ENCODE measurements around the gene NCOA5. TPM values are rescaled to one million over a fixed set of nuclear protein-coding genes. Genes with fewer than 3 reads are reported as not detected.

The NCOA5 gene
- total RNA-seq, 1 donor from 2014 or later: 40.2 TPM

GRCh38 chr20:46112430-46113112, 22.8 kb upstream of the NCOA5 start:
- H3K4me3 Mint-ChIP-seq: no peak overlapping the region
- no peak overlapping the region for H3K27ac Mint-ChIP-seq
- H3K4me1 Mint-ChIP-seq: peaks cover under 1% of the 10 kb centered on the region
- H3K36me3 Mint-ChIP-seq: no peaks in the 10 kb centered on the region
- DNase-seq (ENCODE audit: low spot score in 2 of 2, unreplicated experiment in 2 of 2): no peak
- H3K9me3 Mint-ChIP-seq: no peaks in the 10 kb centered on the region
- peaks cover 86% of the 10 kb centered on the region for H3K27me3 Mint-ChIP-seq (ENCODE audit: low read depth)
- TF ChIP-seq CTCF (IDR thresholded peaks at IDR 0.05; ENCODE audit: unreplicated experiment): no peak

- DNase-seq (ENCODE audit: low spot score in 2 of 2, unreplicated experiment in 2 of 2): no peak
- H3K9me3 Mint-ChIP-seq: no peaks in the 10 kb centered on the region
- no peak overlapping the region for H3K27ac Mint-ChIP-seq
- H3K27me3 Mint-ChIP-seq (ENCODE audit: low read depth): peaks cover 90% of the 10 kb centered on the region
- no peak overlapping the region for H3K4me3 Mint-ChIP-seq
- no peaks in the 10 kb centered on the region for H3K4me1 Mint-ChIP-seq
- no peaks in the 10 kb centered on the region for H3K36me3 Mint-ChIP-seq
- TF ChIP-seq CTCF (IDR thresholded peaks at IDR 0.05; ENCODE audit: unreplicated experiment): no peak
Measured at GRCh38 chr20:46111836-46112212, 22.1 kb upstream of the NCOA5 start.

GRCh38 chr20:46111028-46111835, 21.5 kb upstream of the NCOA5 start:
- Mint-ChIP-seq H3K9me3 (no peaks in the 10 kb centered on the region), H3K36me3 (no peaks in the 10 kb centered on the region), H3K4me1 (no peaks in the 10 kb centered on the region), H3K27ac (no peak overlapping the region), H3K4me3 (no peak overlapping the region), H3K27me3 (ENCODE audit: low read depth) (peaks cover 90% of the 10 kb centered on the region)
- no peak for DNase-seq (ENCODE audit: low spot score in 2 of 2, unreplicated experiment in 2 of 2)
- no peak for TF ChIP-seq CTCF (IDR thresholded peaks at IDR 0.05; ENCODE audit: unreplicated experiment)

- Mint-ChIP-seq H3K36me3 (no peaks in the 10 kb centered on the region), H3K9me3 (no peaks in the 10 kb centered on the region), H3K4me3 (no peak overlapping the region), H3K27ac (no peak overlapping the region), H3K4me1 (no peaks in the 10 kb centered on the region), H3K27me3 (ENCODE audit: low read depth) (peaks cover 89% of the 10 kb centered on the region)
- no peak for DNase-seq (ENCODE audit: low spot score in 2 of 2, unreplicated experiment in 2 of 2)
- TF ChIP-seq CTCF (IDR thresholded peaks at IDR 0.05; ENCODE audit: unreplicated experiment): no peak
Measured at GRCh38 chr20:46108976-46109375, 19.2 kb upstream of the NCOA5 start.

GRCh38 chr20:46108435-46108841, 18.7 kb upstream of the NCOA5 start:
- no peak for DNase-seq (ENCODE audit: low spot score in 2 of 2, unreplicated experiment in 2 of 2)
- H3K27me3 Mint-ChIP-seq (ENCODE audit: low read depth): peaks cover 87% of the 10 kb centered on the region
- TF ChIP-seq CTCF (IDR thresholded peaks at IDR 0.05; ENCODE audit: unreplicated experiment): no peak

More at GRCh38 chr20:46108435-46108841, 18.7 kb upstream of the NCOA5 start:
- Mint-ChIP-seq H3K36me3 (no peaks in the 10 kb centered on the region), H3K27ac (no peak overlapping the region), H3K4me1 (no peaks in the 10 kb centered on the region), H3K4me3 (no peak overlapping the region), H3K9me3 (no peaks in the 10 kb centered on the region)
